HepG2 (cell line): ENCODE results near the gene PPP1R12B. TPM values are rescaled to one million over a fixed set of nuclear protein-coding genes. Genes with fewer than 3 reads are reported as not detected.

Experiments
- ATAC-seq: fragments of 200-7000 bp; cut with Tn5 transposase; 3 replicates; pipeline ENCODE4 v1.9.1; 2020; ENCODE audit warnings: mild to moderate bottlenecking, moderate library complexity
- BruUV-seq: library from RNA; stranded (reverse); fragments of 400-500 nt; replicated peaks from 2 replicates; lab custom pipeline; 2021; lab: Mats Ljungman, UMichigan
- CTCF ChIA-PET: fragments of 300-600 bp; formaldehyde crosslinking; extraction: SDS; loops from one replicate; lab custom pipeline; 2021; ENCODE audit warnings: low total read pairs, inconsistent platforms, low intra/inter-chr PET ratio; lab: Yijun Ruan, JAX
- POLR2A ChIA-PET: fragments of 350-600 bp; sonication (Branson Sonifier 250); formaldehyde crosslinking; loops from one replicate; lab custom pipeline; 2020; ENCODE audit warnings: antibody characterized with exemption, inconsistent platforms; lab: Yijun Ruan, JAX
- DNase-seq: peaks from one replicate; pipeline ENCODE4 v3.0.0-alpha.2; 2015; ENCODE audit warnings: low spot score
- FAIRE-seq: peaks from 3 replicates; lab custom pipeline; 2011; peaks lifted over from hg19 to GRCh38; lab: Jason Lieb, UNC
- H2AFZ ChIP-seq: one replicate; pipeline ENCODE4 v1.6.1; 2011; ENCODE audit warnings: low read length, inconsistent platforms
- H3K27ac ChIP-seq: fragments of 300-600 bp; 3 replicates; pipeline ENCODE4 v1.8.0; 2011; ENCODE audit warnings: mixed run types, mild to moderate bottlenecking, mixed read lengths, low read length, inconsistent platforms; ENCODE audit not compliant: insufficient read depth; ENCODE audit errors: extremely low read length
- H3K27me3 ChIP-seq, 2 experiments: fragments of 200-600 bp in 1 of 2; 2 replicates in 1 of 2; 3 replicates in 1 of 2; pipeline versions ENCODE4 v1.6.0 to v1.8.0; 2011; ENCODE audit warnings: low read length in 2 of 2, mild to moderate bottlenecking in 2 of 2, moderate library complexity in 2 of 2, inconsistent platforms in 1 of 2; ENCODE audit not compliant: insufficient read depth in 2 of 2, control insufficient read depth in 1 of 2
- H3K36me3 ChIP-seq, 2 experiments: fragments of 200-600 bp in 1 of 2; replicated peaks in 1 of 2; 2 replicates in 1 of 2; 3 replicates in 1 of 2; pipeline versions ENCODE4 v1.5.1 to v1.8.0; 2011; ENCODE audit warnings: low read length in 2 of 2, inconsistent platforms in 1 of 2; ENCODE audit not compliant: insufficient read depth in 2 of 2, control insufficient read depth in 1 of 2
- H3K4me1 ChIP-seq: 2 replicates; pipeline ENCODE4 v1.5.1; 2012; ENCODE audit warnings: low read length, inconsistent platforms; ENCODE audit not compliant: insufficient read depth
- H3K4me2 ChIP-seq: 2 replicates; pipeline ENCODE4 v1.6.0; 2011; ENCODE audit warnings: low read depth, low read length, inconsistent platforms
- H3K4me3 ChIP-seq, 3 experiments: fragments of 200-600 bp in 1 of 3; sonication (generic), shearing (Covaris generic) in 1 of 3; replicated peaks in 1 of 3; 2 replicates each; pipeline ENCODE4 v1.5.1; 2011 to 2016; ENCODE audit warnings: low read length in 3 of 3, inconsistent platforms in 2 of 3, low read depth in 2 of 3, mild to moderate bottlenecking in 2 of 3, control low read depth in 1 of 3, mixed read lengths in 1 of 3; ENCODE audit not compliant: insufficient read depth in 1 of 3
- H3K79me2 ChIP-seq: one replicate; pipeline ENCODE4 v1.6.1; 2011; ENCODE audit warnings: low read length, inconsistent platforms; ENCODE audit not compliant: insufficient read depth
- H3K9ac ChIP-seq: 2 replicates; pipeline ENCODE4 v1.6.0; 2011; ENCODE audit warnings: mild to moderate bottlenecking, low read depth, low read length, inconsistent platforms; ENCODE audit not compliant: insufficient read depth
- H3K9me3 ChIP-seq: 2 replicates; pipeline ENCODE4 v1.5.1; 2012; ENCODE audit warnings: mild to moderate bottlenecking, low read length
- H4K20me1 ChIP-seq: 2 replicates; pipeline ENCODE4 v1.6.0; 2011; ENCODE audit warnings: inconsistent platforms, mild to moderate bottlenecking, low read length, moderate library complexity; ENCODE audit not compliant: insufficient read depth
- BCLAF1 ChIP-seq: fragments of 450-650 bp; IDR thresholded peaks from 2 replicates; pipeline ENCODE4 v1.6.1; 2017; ENCODE audit warnings: mild to moderate bottlenecking
- BRF2 ChIP-seq: sonication (generic); formaldehyde crosslinking; IDR thresholded peaks from 2 replicates; pipeline ENCODE4 v1.8.1; 2022; ENCODE audit warnings: mild to moderate bottlenecking, missing genetic modification reagents
- FOXA1 ChIP-seq, 2 experiments: fragments of 450-650 bp in 1 of 2; sonication (generic) in 1 of 2; formaldehyde crosslinking in 1 of 2; IDR thresholded peaks; 2 replicates each; pipeline versions ENCODE4 v1.4.0 to v1.6.1; 2016 to 2020; ENCODE audit warnings: missing genetic modification reagents in 1 of 2
- FOXK2 ChIP-seq: fragments of 450-650 bp; IDR thresholded peaks from 2 replicates; pipeline ENCODE4 v1.6.1; 2016
- KDM5A ChIP-seq: fragments of 200-600 bp; sonication (generic); IDR thresholded peaks from 2 replicates; pipeline ENCODE4 v1.7.0; 2018; ENCODE audit warnings: antibody characterized with exemption, mild to moderate bottlenecking, low read length, borderline replicate concordance
- KDM5B ChIP-seq: sonication (generic); formaldehyde crosslinking; IDR thresholded peaks from 2 replicates; pipeline ENCODE4 v1.4.0; 2020; ENCODE audit warnings: missing genetic modification reagents, mild to moderate bottlenecking, borderline replicate concordance
- SOX13 ChIP-seq, 3 experiments: fragments of 450-650 bp in 1 of 3; sonication (generic) in 1 of 3; formaldehyde crosslinking in 1 of 3; IDR thresholded peaks in 2 of 3; conservative IDR thresholded peaks in 1 of 3; 2 replicates each; pipeline versions ENCODE4 v1.5.0 to v1.6.1; 2016 to 2020; ENCODE audit warnings: antibody characterized with exemption in 1 of 3, mild to moderate bottlenecking in 1 of 3, missing compliant biosample characterization in 1 of 3, missing genetic modification reagents in 1 of 3, moderate library complexity in 1 of 3
- SRF ChIP-seq: IDR thresholded peaks from 2 replicates; pipeline ENCODE4 v1.6.1; 2011; ENCODE audit warnings: mild to moderate bottlenecking, low read depth, low read length, moderate library complexity
- TCF7L2 ChIP-seq: IDR thresholded peaks from 2 replicates; pipeline ENCODE4 v1.6.1; 2011; ENCODE audit warnings: mild to moderate bottlenecking, low read depth, low read length, moderate library complexity
- ZBTB44 ChIP-seq: sonication (generic); formaldehyde crosslinking; IDR thresholded peaks from 2 replicates; pipeline ENCODE4 v1.4.0; 2020; ENCODE audit warnings: missing genetic modification reagents
- ZNF207 ChIP-seq: fragments of 450-650 bp; IDR thresholded peaks from 2 replicates; pipeline ENCODE4 v1.6.1; 2016; ENCODE audit warnings: antibody characterized with exemption, borderline replicate concordance
- ZNF234 ChIP-seq: sonication (generic); formaldehyde crosslinking; conservative IDR thresholded peaks from 2 replicates; pipeline ENCODE4 v1.5.1; 2020; ENCODE audit warnings: mild to moderate bottlenecking, missing genetic modification reagents
- ZNF333 ChIP-seq: sonication (generic); formaldehyde crosslinking; IDR thresholded peaks from 2 replicates; pipeline ENCODE4 v1.4.0; 2020; ENCODE audit warnings: mild to moderate bottlenecking, missing genetic modification reagents, borderline replicate concordance
- ZNF549 ChIP-seq: sonication (generic); formaldehyde crosslinking; IDR thresholded peaks from 2 replicates; pipeline ENCODE4 v1.5.0; 2020; ENCODE audit warnings: missing genetic modification reagents
- WGBS: methylation state at CpG from one replicate; pipeline ENCODE4 v1.1.6; 2017; ENCODE audit warnings: low lambda C conversion rate; 5-methylcytosine and 5-hydroxymethylcytosine counted together
- in situ Hi-C: cut with HindIII; loops from 2 replicates; pipeline ENCODE4 v1.10.0; 2017; ENCODE audit warnings: low pct_unique_long_range_greater_than_20kb; ENCODE audit not compliant: extremely low pct_ligation_motif_present
- intact Hi-C: fragments of 100-400 bp; cut with micrococcal nuclease; formaldehyde crosslinking; loops from one replicate; pipeline ENCODE4 v1.10.0; 2022; ENCODE audit not compliant: unreplicated experiment
- polyA plus RNA-seq, 8 experiments: library from polyadenylated mRNA; depleted of rRNA in 3 of 8; stranded (reverse) in 7 of 8; unstranded in 1 of 8; fragments of >200 nt; fragmentation: Illumina TruSeq in 4 of 8; extraction: Trizol in 4 of 8; gene quantifications; 2 replicates each; pipeline versions ENCODE4 v1.2.1 to v1.2.3, GENCODE V29; 2011 to 2016; ENCODE audit warnings: low read depth in 4 of 8, missing spikeins in 1 of 8, mixed read lengths in 1 of 8; ENCODE audit not compliant: insufficient read depth in 1 of 8
- total RNA-seq, 5 experiments: library from RNA; depleted of rRNA; stranded (reverse); fragments of >200 nt; fragmentation: Illumina TruSeq; extraction: Trizol; gene quantifications; 2 replicates each; pipeline ENCODE4 v1.2.3, GENCODE V29; 2016; ENCODE audit warnings: low read depth in 1 of 5

PPP1R12B gene
- total and polyA plus RNA-seq, 2 of the 13 experiments (the other 11 are each of a cell fraction or from before 2014, with no cell fraction given), result 12.0 to 13.6 TPM

- CTCF ChIA-PET, result interaction anchor here (1.4 kb wide), 1 partner anchor 25 kb away, joined by 4 read pairs; no protein-coding TSS in a partner anchor
- in situ Hi-C loops, result no loop called here
- no peak for TF ChIP-seq KDM5B (CRISPR knock-in tag)
- TF ChIP-seq ZNF234 (CRISPR knock-in tag), result no peak
- TF ChIP-seq BCLAF1, result no peak
- 0 out of 2 replicates have a peak, but pooled peaks have one; percentile 1 for TF ChIP-seq FOXA1 (IDR thresholded peaks at IDR 0.05)
- no peak for TF ChIP-seq FOXA1 (CRISPR knock-in tag; IDR thresholded peaks at IDR 0.05)
- TF ChIP-seq KDM5A, result no peak
- TF ChIP-seq TCF7L2, result no peak
- no peak for TF ChIP-seq SRF
- TF ChIP-seq ZNF333 (CRISPR knock-in tag), result no peak
- no peak for TF ChIP-seq BRF2 (CRISPR knock-in tag)
- no peak for TF ChIP-seq ZNF207
- no peak for TF ChIP-seq SOX13 (IDR thresholded peaks at IDR 0.05)
- no peak for TF ChIP-seq SOX13 (CRISPR knock-in tag; conservative IDR thresholded peaks at IDR 0.05 in 1 of 2, IDR thresholded peaks at IDR 0.05 in 1 of 2)
- TF ChIP-seq ZBTB44 (CRISPR knock-in tag), result no peak
- no peak for TF ChIP-seq FOXK2
- no peak for TF ChIP-seq ZNF549 (CRISPR knock-in tag)
These were observed 276.2 kb downstream of the PPP1R12B start for GRCh38 chr1:202624781-202625108.

More at GRCh38 chr1:202624781-202625108, 276.2 kb downstream of the PPP1R12B start:
- H3K27ac ChIP-seq, result no peak overlapping the region
- 59% methylated on average over 1 of the region's 1 CpG for WGBS
- no peaks in the 10 kb centered on the region for H3K36me3 ChIP-seq
- FAIRE-seq, result peak; percentile 96
- POLR2A ChIA-PET, result no interaction called here
- no peak overlapping the region for H3K9ac ChIP-seq
- no peak for ATAC-seq
- BruUV-seq, result no TSS peak
- intact Hi-C loops, result no loop called here
- peaks cover 0 to 20% of the 10 kb centered on the region in 2 experiments; a peak in 3 of 5 replicates for H3K27me3 ChIP-seq
- peaks cover 16% of the 10 kb centered on the region for H3K4me1 ChIP-seq
- no peak overlapping the region for H2AFZ ChIP-seq
- H3K9me3 ChIP-seq, result no peaks in the 10 kb centered on the region
- H3K4me3 ChIP-seq, result no peak overlapping the region
- DNase-seq, result no peak
- no peaks in the 10 kb centered on the region for H3K79me2 ChIP-seq
- no peak overlapping the region for H3K4me2 ChIP-seq
- H4K20me1 ChIP-seq, result no peaks in the 10 kb centered on the region
